Glutamatergic neuron (in vitro differentiated cells): ENCODE measurements around the gene BTRC. TPM values are rescaled to one million over a fixed set of nuclear protein-coding genes. Genes with fewer than 3 reads are reported as not detected.

Experiments
- DNase-seq: peaks from one replicate; pipeline ENCODE4 v3.0.0; 2022
- H3K27ac Mint-ChIP-seq: one replicate; pipeline ENCODE4 v1.8.0; 2020; ENCODE audit warnings: mild to moderate bottlenecking, mixed read lengths, inconsistent platforms; ENCODE audit not compliant: unreplicated experiment
- H3K27me3 Mint-ChIP-seq: one replicate; pipeline ENCODE4 v1.8.0; 2020; ENCODE audit warnings: mild to moderate bottlenecking, moderate library complexity, mixed read lengths, inconsistent platforms; ENCODE audit not compliant: unreplicated experiment
- H3K36me3 Mint-ChIP-seq: one replicate; pipeline ENCODE4 v1.8.0; 2020; ENCODE audit warnings: mild to moderate bottlenecking, mixed read lengths, inconsistent platforms; ENCODE audit not compliant: unreplicated experiment
- H3K4me1 Mint-ChIP-seq: one replicate; pipeline ENCODE4 v1.8.0; 2020; ENCODE audit warnings: mild to moderate bottlenecking, low read depth, mixed read lengths, inconsistent platforms; ENCODE audit not compliant: unreplicated experiment
- H3K4me3 Mint-ChIP-seq: one replicate; pipeline ENCODE4 v1.8.0; 2020; ENCODE audit warnings: mild to moderate bottlenecking, mixed read lengths, inconsistent platforms; ENCODE audit not compliant: unreplicated experiment
- H3K9me3 Mint-ChIP-seq: one replicate; pipeline ENCODE4 v1.8.0; 2020; ENCODE audit warnings: mild to moderate bottlenecking, moderate library complexity, mixed read lengths, inconsistent platforms; ENCODE audit not compliant: unreplicated experiment
- CTCF ChIP-seq: fragments of 200-600 bp; sonication (generic); IDR thresholded peaks from one replicate; pipeline ENCODE4 v1.5.0; 2021; ENCODE audit not compliant: partially characterized antibody, unreplicated experiment
- total RNA-seq: library from RNA; stranded (reverse); fragmentation: NEBNext Ultra II Directional; extraction: Animal tissue kit (Norgen Biotek cat#: 25700); gene quantifications from one replicate; pipeline ENCODE4 v1.2.1, GENCODE V29; 2021; ENCODE audit not compliant: unreplicated experiment

BTRC gene
- total RNA-seq, 1 donor from 2014 or later: 28.9 TPM

- peak; percentile 72 for TF ChIP-seq CTCF
- Mint-ChIP-seq H3K27ac (no peak overlapping the region), H3K4me1 (no peaks in the 10 kb centered on the region), H3K36me3 (no peaks in the 10 kb centered on the region), H3K27me3 (no peaks in the 10 kb centered on the region), H3K4me3 (no peak overlapping the region), H3K9me3 (no peaks in the 10 kb centered on the region)
- DNase-seq: no peak
These were observed 182.8 kb downstream of the BTRC start for GRCh38 chr10:101536800-101537199.

- H3K27me3 Mint-ChIP-seq: no peaks in the 10 kb centered on the region
- no peak for DNase-seq
- TF ChIP-seq CTCF: no peak
- H3K9me3 Mint-ChIP-seq: no peaks in the 10 kb centered on the region
- H3K4me1 Mint-ChIP-seq: no peaks in the 10 kb centered on the region
- H3K36me3 Mint-ChIP-seq: no peaks in the 10 kb centered on the region
- no peak overlapping the region for H3K4me3 Mint-ChIP-seq
- no peak overlapping the region for H3K27ac Mint-ChIP-seq
These were observed 184.5 kb downstream of the BTRC start for GRCh38 chr10:101538446-101538845.

- Mint-ChIP-seq H3K4me3 (no peak overlapping the region), H3K9me3 (no peaks in the 10 kb centered on the region), H3K27ac (no peak overlapping the region), H3K36me3 (peaks cover 4% of the 10 kb centered on the region), H3K4me1 (no peaks in the 10 kb centered on the region), H3K27me3 (no peaks in the 10 kb centered on the region)
- TF ChIP-seq CTCF: no peak
- DNase-seq: no peak
These were observed 191.9 kb downstream of the BTRC start for GRCh38 chr10:101545898-101546297.

- DNase-seq: no peak
These were observed 197.0 kb downstream of the BTRC start for GRCh38 chr10:101550965-101551364.

GRCh38 chr10:101552442-101552841 is 198.5 kb downstream of the BTRC start:
- DNase-seq: no peak
- H3K36me3 Mint-ChIP-seq: peaks cover 6% of the 10 kb centered on the region

More at GRCh38 chr10:101550965-101551364, 197.0 kb downstream of the BTRC start:
- Mint-ChIP-seq H3K4me3 (no peak overlapping the region), H3K36me3 (peaks cover 9% of the 10 kb centered on the region), H3K27ac (no peak overlapping the region), H3K9me3 (no peaks in the 10 kb centered on the region), H3K4me1 (no peaks in the 10 kb centered on the region), H3K27me3 (no peaks in the 10 kb centered on the region)
- TF ChIP-seq CTCF: no peak

More at GRCh38 chr10:101552442-101552841, 198.5 kb downstream of the BTRC start:
- TF ChIP-seq CTCF: no peak
- Mint-ChIP-seq H3K9me3 (no peaks in the 10 kb centered on the region), H3K4me1 (peaks cover 4% of the 10 kb centered on the region), H3K27me3 (no peaks in the 10 kb centered on the region), H3K27ac (no peak overlapping the region), H3K4me3 (no peak overlapping the region)
